GM12891 (cell line): ENCODE data around the gene CMTM7.

Experiments used
- POLR2A ChIP-seq: IDR thresholded peaks from 2 replicates; pipeline ENCODE4 v1.6.1; 2011; ENCODE audit warnings: low read depth, low read length, control low read depth
- POLR2AphosphoS5 ChIP-seq: IDR thresholded peaks from 2 replicates; pipeline ENCODE4 v1.6.1; 2011; ENCODE audit warnings: low read depth, low read length, control low read depth
- SPI1 ChIP-seq: IDR thresholded peaks from 2 replicates; pipeline ENCODE4 v1.6.1; 2011; ENCODE audit warnings: low read depth, low read length, control low read depth

GRCh38 chr3:32488474-32489008 is 96.9 kb downstream of the CMTM7 start:
- TF ChIP-seq POLR2AphosphoS5 (no peak), POLR2A (no peak), SPI1 (no peak)
